HG03442 (cell line): ENCODE measurements around the gene PSMA6.
"Not testable (repeated sequence)": the region's sequence is repeated elsewhere in the genome, so short reads cannot be mapped to it uniquely, and the experiment has no call there.

Experiments
- ATAC-seq: cut with Tn5 transposase; IDR thresholded peaks from one replicate; pipeline ENCODE4 v1.9.1; 2021; ENCODE audit warnings: mild to moderate bottlenecking, moderate library complexity; ENCODE audit not compliant: unreplicated experiment

The PSMA6 gene

DNA sequence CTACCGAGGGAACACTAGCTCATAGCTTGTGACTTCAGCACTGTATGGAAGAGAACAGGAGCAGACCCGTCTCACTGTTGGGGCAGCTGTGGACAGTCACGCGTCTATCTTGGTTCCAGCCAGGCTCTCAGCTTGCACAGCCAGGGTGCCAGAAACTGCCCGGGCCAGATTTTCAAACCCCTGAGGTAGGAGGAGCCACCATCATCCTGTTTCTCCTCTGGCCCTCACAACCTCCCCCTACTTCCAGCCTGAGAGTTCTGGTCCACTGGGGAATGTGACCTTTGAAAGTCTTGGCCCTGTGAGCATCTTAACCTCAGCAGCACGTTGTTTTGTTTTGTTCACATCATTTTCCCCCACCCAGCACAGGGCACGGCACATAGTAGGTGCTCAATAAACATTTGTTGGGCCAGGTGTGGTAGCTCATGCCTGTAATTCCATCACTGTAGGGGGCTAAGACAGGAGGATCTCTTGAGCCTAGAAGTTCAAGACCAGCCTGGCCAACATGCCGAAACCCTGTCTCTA is 50.4 kb downstream of the PSMA6 start:
- ATAC-seq = no peak

DNA sequence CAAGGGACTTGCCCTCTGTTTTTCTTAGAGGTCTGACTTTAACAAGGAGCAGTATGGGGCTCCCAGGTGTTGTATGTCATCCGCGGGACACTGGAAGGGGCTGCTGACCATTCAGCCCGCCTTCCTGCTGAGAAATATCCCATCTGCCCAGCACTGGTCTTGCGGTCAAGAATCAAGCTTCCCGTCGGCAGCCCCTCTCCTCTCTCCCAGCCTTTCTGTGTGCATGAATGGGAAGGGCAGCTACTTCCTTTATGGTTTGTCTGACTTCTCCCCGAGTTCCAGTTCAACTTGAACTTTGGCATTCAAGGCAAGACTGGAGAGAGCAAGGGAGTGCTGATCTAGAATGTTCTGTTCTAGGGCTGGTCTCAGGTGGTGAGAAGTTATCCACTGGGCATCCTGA is 51.5 kb downstream of the PSMA6 start:
- no peak for ATAC-seq

DNA sequence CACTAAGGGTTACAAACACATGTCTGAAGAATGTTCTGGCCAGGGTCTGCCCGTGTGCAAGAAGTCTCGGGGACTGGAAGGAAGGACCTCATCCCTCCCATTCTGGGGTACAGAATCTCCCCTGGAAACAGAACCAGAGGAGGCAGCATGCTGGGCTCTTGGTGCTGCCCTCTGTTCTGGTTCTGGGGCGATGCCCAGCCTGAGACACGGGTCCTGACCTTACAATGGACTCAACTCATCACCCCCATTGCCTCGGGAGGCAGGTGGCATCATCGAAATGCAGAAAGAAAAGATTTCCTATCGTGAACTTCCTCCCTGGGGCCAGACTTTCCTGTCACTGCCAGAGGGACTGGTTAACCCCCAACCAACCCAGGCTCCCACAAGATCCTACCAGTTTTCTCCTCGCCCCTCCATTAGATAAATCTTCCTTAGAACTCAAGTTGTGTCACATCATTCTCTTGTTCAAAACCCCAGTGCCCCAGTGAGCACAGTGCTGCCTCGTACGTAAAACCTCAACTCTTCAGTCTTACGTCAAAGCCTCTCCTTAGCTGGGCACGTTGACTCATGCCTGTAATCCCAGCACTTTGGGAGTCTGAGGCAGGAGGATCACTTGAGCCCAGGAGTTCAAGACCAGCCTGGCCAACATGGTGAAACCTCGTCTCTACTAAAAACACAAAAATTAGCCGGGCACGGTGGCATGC is 52.1 kb downstream of the PSMA6 start:
- no peak for ATAC-seq

DNA sequence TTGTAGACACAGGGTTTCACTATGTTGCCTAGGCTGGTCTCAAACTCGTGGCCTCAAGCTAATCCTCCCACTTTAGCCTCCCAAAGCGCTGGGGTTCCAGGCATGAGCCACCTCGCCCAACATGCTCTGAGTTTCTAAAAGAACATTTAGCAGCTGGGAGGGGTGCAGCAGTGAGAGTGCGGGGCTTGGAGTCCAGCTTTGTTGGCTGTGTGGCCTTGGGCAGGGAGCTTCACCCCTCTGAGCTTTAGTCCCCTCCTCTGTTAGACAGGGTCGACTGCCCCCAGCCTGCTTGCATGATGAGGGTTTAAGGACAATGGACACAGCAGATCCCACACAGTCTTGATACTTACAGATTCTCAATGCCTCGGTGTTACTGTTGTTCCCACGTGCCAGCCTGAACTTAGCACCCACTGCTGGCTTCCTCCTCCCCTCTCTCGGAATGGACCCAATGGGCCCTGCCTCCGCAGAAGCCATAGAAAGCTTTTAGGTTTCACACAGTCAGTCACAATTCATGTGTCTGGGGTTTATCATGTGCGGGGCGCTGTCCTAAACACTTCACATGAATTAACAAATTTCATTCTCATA is 54.6 kb downstream of the PSMA6 start:
- no peak for ATAC-seq

DNA sequence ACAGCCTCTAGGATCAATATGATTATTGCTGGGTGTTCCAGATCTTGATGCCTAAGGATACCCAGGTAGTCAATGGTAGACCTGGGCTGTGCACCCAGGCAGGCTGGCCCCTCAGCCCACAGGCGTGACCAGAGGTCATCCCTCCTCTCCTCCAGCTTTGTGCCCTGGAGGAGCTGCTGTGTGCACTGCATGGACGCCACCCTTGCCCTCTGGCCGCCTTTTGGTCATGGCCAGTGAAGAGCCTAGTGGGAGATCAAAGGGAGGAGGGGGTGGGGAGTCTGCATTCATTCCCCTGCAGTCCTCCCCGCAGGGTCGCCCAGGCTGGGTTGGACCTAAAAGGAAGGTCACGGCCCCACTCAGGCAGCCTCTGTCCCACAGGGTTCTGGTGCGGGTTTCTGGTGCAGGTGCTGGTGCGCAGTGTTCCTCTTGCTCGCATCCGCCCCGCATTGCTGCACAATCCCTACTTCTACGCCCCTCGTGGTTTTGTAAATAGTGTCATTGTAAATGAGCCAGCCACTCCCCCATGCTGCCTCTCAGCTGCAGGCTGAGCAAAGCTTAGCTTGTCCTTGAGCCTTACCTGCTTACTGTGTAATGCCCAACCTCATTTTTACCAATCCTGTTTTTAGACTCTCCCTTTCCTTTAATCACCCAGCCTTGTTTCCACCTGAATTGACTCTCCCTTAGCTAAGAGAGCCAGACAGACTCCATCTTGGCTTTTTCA is 55.3 kb downstream of the PSMA6 start:
- no peak for ATAC-seq

DNA sequence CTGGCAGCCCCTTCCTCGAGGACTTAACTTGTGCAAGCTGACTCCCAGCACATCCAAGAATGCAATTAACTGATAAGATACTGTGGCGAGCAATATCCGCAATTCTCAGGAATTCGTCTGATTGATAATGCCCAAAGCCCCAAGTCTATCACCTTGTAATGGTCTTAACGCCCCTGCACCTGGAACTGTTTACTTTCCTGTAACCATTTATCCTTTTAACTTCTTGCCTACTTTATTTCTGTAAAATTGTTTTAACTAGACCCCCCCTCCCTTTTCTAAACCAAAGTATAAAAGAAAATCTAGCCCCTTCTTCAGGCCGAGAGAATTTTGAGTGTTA is 55.8 kb downstream of the PSMA6 start:
- ATAC-seq = not testable (repeated sequence)

DNA sequence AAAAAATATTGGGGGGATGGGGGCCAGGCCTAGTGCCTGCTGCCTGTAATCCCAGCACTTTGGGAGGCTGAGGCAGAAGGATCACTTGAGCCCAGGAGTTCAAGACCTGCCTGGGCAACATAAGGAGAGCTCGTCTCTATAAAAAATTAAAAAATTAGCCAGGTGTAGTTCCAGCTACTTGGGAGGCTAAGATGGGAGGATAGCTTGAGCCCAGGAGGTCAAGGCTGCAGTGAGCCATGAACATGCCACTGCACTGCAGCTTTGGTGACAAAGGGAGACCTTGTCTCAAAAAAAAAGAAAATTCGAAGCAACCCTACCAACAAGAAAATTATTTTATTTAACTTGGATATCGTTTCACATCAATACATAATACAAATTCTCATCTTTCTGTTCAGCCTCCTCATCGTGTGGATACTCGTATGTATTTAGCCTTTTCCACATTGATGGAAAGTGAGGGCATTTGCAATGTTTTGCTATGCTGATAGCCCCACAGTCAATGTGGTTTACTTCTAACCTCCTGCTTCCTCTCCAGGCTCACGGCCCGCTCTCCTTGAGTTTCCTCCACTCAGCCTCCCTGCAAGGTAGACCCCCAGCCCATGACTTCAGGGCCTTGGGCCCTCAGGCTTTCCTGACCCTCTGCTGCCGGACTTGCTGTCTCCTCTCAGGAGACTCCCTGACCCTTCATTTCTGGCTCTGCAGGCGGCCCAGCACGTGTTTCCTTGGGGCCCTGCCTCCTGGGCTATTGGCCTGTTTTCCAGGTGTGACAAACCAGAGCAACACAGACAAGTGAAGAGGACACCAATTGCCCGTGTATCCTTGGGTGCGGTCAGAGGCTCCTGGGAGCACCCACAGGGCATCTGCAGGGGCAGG is 57.5 kb downstream of the PSMA6 start:
- ATAC-seq = no peak

DNA sequence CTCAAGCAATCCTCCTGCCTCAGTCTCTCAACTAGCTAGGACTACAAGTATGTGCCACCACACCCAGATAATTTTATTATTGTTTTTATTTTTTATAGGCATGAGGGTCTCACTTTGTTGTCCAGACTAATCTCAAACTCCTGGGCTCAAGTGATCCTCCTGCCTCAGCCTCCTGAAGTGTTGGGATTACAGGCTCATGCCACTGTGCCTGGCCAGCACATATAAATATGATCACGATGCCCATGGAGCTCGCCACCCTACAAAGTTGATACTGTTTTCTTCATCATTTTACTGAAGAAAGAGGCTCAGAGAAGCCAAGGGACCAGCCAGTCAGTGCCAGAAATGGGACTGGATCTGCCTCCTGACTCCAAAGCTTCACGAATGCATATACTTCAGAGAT is 59.3 kb downstream of the PSMA6 start:
- ATAC-seq = no peak

DNA sequence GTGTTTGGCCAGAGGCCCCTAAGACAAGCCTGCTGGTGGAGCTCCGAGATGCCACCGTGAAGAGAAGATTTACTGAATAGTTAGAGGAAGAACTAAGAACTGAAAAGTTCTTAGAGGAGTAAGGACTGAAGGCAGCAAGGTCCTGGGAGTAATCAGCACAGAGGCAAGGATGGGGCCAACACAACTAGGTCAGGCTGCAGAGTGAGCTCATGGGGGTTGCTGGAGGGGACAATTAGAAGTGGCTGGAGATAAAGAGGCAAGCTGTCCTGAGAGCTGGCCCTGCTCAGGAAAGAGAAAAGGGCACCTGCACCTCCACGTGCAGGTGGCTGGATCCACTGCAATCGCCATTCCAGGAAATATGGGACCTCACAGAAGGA is 59.7 kb downstream of the PSMA6 start:
- no peak for ATAC-seq

DNA sequence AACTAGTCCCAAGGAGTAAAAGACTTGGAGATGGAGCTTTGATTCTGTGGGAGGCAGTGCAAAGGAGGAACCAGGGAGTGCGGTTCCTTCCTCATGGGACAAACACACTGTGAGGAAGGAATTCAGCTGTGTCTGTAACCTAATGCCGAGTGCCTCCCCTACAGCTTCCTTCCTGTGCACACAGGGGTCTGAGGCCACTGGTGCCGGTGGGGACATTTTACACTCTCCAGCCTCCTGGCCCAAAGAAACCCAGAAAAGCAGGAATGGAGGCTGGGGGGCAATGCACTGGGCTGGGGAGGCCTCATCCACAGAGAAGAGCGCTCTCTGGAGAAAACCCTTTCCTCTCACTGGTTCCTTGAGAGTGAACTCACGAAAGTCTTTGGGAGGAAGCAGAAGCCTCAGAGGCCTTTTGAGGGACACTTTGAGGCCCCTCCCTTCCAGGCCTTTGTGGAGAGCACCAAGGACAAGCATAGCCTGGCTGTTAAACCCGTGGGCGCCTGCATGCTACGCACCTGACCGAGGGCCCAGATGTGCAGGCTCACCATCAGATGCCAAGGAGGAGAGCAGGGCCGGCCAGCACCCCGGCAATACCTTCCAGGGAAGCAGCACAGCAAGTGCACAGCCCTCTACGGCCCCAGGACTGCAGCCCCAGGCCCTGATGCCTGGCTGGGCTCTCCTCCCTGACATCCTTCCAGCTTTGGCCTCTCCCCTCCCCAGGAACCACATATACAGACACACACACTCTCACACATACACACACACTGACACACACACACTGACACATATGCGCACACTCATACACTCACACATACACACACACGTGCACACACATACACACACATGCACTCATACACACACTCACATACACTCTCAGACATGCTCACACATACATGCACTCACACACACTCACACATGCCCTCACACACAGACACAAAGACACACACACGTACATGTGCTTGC is 60.4 kb downstream of the PSMA6 start:
- ATAC-seq = no peak

DNA sequence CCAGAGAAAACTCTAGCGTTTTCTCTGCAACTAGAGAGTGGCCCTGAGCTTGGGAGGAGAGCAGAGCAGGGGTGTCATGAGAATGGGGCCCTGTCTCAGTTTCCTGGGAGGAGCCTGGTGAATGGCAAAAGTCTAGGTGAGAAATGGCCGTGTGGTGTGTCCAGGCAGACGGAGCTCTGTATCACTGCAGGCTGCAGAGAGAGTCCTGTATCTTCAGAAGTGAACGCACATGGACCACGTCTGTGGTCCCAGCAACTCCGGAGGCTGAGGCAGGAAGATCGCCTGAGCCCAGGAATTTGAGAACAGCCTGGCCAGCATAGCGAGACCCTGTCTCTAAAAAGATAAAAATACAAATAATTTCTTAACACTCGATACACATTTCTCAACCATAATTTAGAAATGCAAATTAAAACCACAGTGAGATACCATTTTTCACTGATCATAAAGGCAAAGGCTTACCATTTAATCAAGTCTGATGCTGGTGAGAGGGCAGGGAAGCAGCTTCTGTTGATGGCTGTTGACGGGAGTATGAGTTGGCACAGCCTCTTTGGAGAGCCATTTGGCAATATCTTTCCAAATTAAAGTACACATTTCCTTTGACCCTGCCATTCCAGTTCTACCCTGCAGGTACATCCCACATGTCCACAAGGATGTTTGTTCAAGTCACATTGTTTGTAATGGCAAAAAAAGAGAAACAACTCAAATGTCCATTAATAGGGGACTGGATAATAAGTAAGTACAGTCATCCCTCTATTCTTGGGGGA is 61.4 kb downstream of the PSMA6 start:
- ATAC-seq = no peak

DNA sequence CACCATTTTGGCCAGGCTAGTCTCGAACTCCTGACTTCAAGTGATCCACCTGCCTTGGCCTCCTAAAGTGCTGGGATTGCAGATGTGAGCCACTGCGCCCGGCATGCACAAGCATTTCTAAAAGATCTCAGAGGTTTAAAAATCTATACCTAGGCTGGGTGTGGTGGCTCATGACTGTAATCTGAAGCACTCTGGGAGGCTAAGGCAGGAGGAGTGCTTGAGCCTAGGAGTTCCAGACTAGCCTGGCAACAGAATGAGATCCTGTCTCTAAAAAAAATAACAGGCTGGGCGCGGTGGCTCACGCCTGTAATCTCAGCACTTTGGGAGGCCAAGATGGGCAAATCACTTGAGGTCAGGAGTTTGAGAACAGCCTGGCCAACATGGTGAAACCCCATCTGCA is 63.1 kb downstream of the PSMA6 start:
- not testable (repeated sequence) for ATAC-seq

DNA sequence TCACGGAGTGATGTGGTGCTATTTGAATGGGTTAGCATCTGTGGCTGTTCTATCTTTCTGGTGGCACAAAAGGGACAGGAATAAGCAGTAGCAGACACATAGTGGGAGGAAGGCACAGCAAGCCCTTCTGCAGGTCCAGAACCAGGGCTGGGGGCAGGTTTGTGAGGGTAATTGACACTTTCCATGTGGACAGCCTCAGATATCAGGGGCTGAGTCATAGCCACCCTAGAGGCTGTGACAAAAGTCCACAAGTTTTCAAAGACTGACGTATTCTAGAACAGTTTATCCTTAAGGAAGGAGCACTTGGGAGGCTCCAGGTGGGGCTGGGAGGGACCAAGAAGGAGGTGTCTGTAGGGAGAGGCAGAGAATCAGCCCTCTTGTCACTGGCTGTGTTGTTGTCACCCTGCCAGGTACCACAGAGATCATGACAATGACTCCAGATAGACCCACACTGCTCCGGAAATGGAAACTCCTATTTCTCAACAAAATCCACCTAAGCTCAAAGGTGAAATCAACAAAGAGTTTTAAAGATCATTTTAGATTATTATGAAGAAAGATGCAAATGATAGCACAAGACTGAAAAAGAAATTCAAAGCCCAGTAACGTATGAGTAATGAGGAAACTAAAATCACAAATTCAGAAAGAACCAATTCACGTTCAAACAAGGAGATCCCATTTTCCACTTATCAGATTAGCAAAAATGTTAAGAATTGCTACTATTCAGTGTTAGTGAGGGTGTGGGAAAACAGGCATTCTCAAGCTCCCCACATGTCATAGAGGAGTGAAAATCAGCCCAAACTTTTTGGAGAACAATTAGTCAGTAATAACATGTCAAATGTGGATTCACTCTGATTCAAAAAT is 64.0 kb downstream of the PSMA6 start:
- peak; percentile 59 for ATAC-seq

DNA sequence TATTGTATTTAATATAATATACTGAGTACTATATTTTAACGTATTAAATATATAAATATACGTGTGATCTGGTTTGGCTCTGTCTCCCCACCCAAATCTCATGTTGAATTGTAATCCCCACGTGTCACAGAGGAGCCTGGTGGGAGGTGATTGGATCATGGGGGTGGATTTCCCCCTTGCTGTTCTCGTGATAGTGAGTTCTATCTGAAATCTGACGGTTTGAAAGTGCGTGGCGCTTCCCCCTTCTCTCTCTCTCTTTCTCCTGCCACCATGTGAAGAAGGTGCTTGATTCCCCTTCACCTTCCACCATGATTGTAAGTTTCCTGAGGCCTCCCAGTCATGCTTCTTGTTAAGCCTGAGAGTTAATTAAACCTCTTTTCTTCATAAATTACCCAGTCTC is 67.5 kb downstream of the PSMA6 start:
- ATAC-seq = not testable (repeated sequence)

DNA sequence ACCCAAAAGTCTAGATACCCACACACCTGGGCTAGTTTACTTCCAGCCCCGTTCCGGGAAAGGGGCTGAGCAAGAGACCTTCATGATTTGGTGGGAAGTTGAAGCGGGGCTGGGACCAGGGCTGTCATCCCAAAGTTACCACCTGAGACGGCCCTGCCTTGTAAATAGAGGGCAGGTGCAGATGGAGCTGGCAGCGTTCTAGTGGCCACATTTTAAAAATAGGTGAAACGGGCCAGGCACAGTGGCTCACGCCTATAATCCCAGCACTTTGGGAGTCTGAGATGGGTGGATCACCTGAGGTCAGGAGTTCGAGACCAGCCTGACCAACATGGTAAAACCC is 68.9 kb downstream of the PSMA6 start:
- ATAC-seq = no peak

DNA sequence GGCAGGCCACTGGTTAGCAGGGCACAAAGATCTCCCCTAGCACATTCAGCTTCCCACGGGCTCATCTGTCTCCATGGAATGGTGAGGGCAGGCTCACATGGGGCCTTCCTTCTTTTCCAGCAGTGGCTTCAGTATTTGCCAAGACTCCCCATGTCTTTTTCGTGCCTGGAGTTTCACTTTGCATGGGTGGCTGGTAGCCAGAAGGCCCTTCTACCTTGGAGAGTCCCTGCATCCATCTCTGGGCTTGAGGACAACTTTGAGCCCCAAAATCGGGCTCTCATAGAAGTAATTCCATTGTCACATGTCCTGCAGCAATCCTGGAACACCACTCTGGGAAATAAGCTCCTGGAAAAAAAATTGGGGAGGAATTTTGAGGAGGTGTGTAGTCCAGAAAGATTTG is 70.3 kb downstream of the PSMA6 start:
- no peak for ATAC-seq

DNA sequence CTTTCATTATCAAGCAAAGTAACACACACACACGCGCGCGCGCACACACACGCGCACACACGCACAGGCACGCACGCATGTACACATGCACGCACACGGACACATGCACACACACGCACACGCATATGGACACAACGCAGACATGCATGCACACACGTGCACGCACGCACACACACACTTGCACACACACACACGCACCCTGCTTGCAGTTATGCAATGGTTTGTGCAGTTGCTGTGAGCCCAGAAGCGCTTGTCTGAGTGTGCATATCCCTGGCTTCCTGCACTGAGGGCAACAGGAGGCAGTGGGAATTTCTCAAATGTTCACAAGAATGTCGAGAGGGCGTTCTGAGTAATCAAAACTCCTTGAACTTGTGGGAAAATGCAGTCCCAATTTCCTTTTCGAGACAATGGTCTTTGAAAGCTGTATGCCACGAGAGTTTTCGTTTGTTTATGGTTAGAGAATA is 70.8 kb downstream of the PSMA6 start:
- ATAC-seq = no peak
